LHCN-M2 (cell line): ENCODE data around the gene LIN54. TPM values are rescaled to one million over a fixed set of nuclear protein-coding genes. Genes with fewer than 3 reads are reported as not detected.

Source experiments
- DNase-seq: peaks from one replicate; pipeline ENCODE4 v3.0.0-alpha.2; 2012; ENCODE audit warnings: low read depth
- total RNA-seq: library from RNA; depleted of rRNA; stranded (reverse); fragments of >200 nt; gene quantifications from 2 replicates; pipeline ENCODE4 v1.2.3, GENCODE V29; 2014; rRNA removed

LIN54 gene
- total RNA-seq, 1 experiment from 2014 or later: 29.4 TPM

DNA sequence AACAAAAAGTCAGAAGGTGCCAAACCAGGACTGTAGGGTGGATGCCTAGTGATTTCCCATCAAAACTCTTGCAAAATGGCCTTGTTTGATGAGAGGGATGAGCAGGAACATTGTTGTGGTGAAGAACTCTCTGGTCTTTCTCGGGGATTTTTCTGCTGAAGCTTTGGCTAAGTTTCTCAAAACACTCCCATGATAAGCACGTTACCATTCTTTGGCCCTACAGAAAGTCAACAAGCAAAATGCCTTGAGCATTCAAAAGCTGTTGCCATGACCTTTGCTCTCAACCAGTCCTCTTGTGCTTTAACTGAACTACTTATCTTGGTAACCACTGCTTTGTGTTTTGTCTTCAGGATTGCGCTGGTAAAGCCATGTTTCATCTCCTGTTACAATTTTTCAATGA lies 116.7 kb downstream of the LIN54 start:
- DNase-seq: no peak

DNA sequence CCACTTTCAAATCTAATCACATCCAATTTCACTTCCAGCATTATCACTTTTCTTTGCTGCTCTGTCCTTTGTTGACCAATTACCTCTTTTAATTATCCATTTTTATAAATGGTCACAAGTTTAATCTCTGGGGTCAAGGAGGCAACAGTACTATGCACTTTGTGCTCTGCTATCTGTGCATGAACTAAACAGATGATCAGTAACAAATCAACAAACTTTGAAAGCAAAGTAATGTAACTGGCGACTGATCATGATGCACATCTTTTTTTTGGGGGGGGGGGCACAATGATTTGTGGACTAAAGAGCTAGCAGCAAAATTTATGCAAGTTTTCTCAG lies 118.2 kb downstream of the LIN54 start:
- DNase-seq: no peak

DNA sequence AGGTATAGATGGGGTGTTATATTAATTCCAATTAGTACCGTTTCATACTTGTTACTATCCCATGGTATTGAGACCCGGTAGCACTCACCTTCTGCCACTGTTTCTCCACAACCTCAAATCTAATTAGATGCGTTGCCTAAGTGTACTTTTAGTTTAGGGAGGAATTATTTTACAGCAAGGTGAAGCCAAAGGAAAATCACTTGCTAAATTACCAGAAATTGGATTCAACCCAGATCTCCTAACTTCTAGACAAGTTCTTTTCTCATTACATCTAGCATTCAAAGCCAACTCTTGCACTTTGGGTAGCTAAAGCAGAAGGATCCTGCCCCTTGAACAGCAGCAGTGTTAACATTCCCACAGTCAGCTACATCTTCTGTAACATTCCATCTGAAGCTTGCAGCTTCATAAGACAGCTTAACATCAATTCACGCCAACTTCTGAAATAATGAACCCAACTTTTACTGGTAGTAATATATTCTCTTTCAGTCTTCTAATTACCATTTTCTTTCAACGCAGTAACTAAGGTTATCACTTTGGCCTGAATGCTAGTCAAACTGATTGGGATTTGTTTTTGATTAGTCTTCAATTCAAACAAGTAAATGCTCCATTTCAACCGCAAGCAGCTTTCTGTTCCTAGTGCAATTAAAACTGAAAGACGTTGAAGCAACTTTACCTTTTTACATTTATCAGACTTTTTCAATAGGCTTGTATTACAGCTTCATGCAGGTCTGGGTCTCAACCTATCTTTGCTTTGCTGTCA lies 118.7 kb downstream of the LIN54 start:
- peak; percentile 9 for DNase-seq

DNA sequence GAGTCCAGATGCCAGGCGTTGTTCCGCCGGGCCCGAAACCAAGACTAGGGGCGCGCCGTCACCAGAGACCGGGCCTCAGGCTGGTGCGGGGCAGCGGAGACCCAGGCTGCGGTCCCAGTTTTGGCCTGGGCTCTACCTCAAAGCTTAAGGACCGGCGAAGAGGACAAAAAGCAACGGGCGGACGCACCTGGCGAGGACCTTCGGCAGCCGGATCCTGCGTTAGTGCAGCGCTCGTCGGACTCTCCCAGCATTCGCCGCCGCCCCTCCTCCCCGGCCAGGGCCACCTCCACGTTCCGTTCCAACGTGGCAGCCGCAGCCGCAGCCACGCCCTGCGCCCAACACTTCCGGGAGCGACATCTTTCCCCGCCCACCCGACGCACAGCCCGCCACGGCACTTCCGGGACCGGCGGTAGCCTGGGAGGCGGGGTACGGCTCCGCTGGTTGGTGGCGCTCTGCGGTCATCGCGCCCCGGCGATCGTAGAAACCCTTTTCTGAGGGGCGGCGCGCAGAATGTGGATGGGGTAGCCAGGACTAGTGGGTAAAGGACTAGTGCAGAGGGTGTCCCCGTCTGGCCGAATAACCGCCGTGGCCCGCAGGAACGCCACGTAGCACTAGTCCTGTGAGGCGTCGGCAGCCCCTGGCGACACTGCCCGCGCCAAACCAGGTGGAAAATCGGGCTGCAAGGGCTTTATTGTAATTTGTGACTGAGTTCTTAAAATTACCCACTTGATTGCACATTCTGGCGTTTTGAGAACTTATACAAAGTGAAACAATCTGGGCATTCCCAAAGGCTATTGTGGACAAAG lies 119.5 kb downstream of the LIN54 start, which contains the start of gene SEC31A:
Gene SEC31A (minus strand): TSS at position 253 of the 806 bp plus-strand sequence. CDS start 9,217 bp downstream, outside the sequence.
- peak; percentile 91 for DNase-seq

DNA sequence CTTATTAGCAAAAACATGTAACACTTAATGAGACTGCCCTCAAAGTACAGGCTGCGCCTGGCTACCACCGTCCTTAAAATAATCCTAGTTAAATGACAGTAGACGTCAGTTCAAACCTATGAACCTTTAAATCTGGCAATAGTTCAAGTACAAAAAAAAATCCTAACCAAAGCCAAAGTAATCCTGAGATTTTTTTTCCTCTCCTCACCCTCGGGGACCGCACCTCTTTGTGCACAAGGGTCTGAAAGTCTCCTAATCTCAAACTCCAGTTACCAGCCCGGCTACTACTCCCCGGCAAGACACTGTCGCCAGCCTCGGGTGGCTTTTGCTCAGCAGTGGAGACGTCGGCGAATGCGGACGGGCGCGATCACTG lies 120.1 kb downstream of the LIN54 start:
- no peak for DNase-seq

DNA sequence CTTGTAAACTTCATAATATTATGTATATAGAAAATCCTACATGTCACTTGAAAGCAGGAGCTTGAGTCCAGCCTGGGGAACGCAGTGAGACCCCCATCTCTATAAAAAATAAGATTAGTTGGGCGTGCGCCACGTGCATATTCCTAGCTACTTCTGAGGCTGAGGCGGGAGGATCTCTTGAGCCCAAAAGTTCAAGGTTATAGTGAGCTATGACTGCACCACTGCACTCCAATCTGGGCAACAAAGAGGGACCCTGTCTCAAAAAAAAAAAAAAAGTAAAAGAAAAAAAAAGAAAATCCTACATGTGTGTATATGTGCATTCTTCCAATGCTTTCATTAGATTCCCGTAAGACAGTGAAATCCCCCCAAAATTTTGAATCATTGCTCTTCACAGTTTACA lies 121.3 kb downstream of the LIN54 start:
- no peak for DNase-seq

DNA sequence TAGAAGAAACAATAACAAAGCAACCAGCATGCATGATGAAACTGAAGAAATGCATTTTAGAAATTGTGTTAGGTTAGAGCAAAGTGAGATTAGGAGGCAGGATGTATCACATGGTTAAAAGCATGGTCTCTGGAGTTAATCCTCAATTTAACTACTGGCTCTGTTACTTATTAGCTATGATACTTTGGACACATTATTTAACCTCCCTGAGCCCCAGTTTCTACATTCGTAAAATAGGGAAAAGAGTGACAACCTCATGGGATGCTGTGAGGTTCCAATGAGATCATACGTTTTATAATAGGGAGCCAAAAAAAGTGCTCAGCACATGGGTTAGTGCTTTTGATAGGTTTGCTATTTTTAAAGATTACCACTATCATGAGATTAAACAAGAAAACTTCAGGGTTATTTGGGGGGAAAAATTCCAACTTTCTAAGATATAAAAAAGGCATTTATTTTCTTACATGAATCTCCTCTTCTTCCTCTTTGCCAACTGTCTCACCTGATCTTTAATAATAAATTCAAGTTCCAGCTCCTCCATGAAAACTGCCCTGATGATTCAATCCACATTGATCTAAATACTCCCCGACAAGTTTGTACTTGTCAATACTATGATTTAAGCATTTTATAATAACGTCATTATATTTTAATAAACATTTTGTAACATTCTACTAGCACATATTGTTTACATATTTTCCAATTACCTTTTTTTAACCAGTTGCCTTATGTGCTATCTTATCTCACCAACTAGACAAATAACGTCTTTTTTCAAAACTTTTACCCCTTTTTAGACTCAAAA lies 124.3 kb downstream of the LIN54 start:
- DNase-seq: no peak

DNA sequence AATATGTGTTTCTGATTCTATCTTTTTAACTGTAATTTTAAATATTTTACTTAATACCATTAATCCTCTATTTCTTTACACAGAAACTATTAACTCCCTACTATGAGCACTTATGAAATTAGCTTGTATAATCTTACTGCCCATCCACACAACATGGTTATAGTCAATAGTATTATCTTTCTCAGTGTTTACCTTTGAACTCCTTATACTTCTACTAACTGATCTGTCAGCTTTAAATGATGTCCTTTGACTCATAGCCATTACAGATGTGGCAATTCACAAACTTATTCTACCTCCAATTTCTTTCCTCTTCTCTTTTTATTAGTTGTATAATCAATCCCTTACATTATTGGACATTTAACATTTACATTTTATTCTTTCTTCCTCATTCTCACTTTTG lies 125.2 kb downstream of the LIN54 start:
- DNase-seq: no peak

Other genes with a start within 250 kb of the LIN54 start
- gene SCD5, start 212.0 kb downstream of the LIN54 start, total RNA-seq: 23.8 and 31.3 TPM in 2 replicates
- 179 and 189 TPM in 2 replicates for gene SEC31A, start 119.7 kb downstream of the LIN54 start, total RNA-seq
- gene THAP9, start 110.1 kb downstream of the LIN54 start, total RNA-seq: 1.8 and 2.3 TPM in 2 replicates
- 59.2 and 65.0 TPM in 2 replicates for gene COPS4, start 24.4 kb upstream of the LIN54 start, total RNA-seq
- gene PLAC8, start 103.9 kb upstream of the LIN54 start, total RNA-seq: 9.2 and 12.5 TPM in 2 replicates